Measurements from ENCODE around the gene RAD1.
A peak's percentile ranks its signal among the peaks of the same experiment; 100 is the strongest.
"Not testable (repeated sequence)": the region's sequence is repeated elsewhere in the genome, so short reads cannot be mapped to it uniquely, and the experiment has no call there.

RAD1 gene, protein sequence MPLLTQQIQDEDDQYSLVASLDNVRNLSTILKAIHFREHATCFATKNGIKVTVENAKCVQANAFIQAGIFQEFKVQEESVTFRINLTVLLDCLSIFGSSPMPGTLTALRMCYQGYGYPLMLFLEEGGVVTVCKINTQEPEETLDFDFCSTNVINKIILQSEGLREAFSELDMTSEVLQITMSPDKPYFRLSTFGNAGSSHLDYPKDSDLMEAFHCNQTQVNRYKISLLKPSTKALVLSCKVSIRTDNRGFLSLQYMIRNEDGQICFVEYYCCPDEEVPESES

GRCh38 chr5:34915139-34915855 lies at the start of gene RAD1, which contains the start of gene BRIX1:
RAD1 (minus strand) TSS chr5:34915504; CDS start chr5:34914892, 612 bp downstream.
BRIX1 (plus strand) TSS chr5:34915711; CDS start chr5:34915739, 28 bp downstream.
- peak; percentile 99 for DNase-seq

GRCh38 chr5:34959323-34959722 lies 44.0 kb upstream of the RAD1 start:
- DNase-seq = no peak

DNA sequence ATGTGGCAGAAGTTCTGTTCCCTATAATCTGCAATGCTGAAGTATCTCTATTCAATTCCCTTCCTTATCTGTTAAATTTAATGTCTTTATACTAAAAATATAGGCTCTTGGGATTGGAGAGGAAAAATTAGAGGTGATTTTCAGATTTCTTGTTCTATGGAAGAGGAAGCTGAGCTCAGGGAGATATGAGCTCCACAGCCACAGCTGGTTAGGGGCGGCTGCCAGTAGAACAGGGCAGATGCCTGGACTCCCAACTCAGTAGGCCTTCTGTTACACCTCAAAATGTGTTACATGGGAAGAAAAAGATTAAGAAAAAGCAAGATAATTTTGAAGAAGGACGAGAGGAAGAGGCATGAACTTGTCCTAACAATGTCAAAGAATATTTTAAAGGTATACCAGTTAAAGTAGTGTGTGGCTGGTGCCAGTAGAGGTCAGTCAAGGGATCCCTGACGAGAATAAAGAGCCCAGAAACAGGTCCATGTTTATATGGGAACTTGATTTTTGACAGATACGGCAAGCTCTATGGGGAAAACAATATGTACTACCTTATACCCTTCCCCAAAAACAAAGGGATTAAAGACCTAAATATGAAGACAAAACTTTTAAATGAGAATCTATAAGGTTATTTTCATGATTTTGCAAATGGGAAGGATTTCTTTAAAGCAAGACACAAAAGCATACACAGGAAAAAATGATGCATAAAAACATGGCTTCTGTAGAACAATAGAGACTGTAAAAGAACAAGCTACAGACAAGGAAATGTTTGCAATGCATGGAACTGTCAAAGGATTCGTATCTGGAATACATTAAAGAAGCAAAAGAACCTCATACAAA lies 42.8 kb upstream of the RAD1 start:
- peak; percentile 16 for DNase-seq

DNA sequence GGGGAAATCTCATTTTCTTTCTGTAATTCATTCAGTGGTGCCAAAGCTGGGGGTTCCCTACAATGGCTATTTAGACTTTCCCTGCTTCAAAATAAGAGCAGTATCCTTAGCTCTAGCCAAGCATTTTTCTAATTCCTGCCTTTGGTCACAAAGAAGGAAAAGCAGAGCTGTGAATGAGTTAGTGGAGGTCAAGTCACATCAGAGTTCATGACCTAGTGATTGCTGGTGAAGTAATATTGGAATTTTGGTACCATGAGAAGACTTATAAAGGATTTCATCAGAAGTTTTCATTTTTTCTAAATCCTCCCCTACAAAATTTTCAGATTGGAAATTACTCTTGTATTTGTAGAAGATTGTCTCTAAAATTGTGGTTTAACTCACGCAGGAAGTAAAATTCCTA lies 42.0 kb upstream of the RAD1 start:
- no peak for DNase-seq

- no peak for DNase-seq
These were observed 29.2 kb upstream of the RAD1 start for GRCh38 chr5:34944460-34945047.

DNA sequence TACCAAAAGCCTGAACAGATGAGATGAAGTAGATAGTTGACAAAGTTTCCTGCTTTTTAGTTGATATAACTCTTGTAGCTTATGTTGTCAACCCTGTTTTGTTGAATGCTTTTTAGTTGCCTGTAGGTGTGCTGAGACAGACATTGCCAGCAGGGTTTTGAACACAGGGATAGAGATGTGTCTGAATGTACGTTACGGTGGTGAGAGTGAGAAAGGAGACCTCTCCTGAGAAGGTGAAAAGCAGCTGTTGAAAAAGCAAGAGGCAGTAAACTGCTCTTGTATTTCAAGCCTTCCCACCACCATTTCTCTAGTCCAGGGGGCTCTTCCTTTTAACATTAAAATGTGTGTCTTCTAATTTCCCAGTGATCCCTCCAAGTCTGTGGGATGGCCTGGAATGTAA lies 28.7 kb upstream of the RAD1 start:
- no peak for DNase-seq

- no peak for DNase-seq
These were observed 26.6 kb upstream of the RAD1 start for GRCh38 chr5:34941936-34942335.

DNA sequence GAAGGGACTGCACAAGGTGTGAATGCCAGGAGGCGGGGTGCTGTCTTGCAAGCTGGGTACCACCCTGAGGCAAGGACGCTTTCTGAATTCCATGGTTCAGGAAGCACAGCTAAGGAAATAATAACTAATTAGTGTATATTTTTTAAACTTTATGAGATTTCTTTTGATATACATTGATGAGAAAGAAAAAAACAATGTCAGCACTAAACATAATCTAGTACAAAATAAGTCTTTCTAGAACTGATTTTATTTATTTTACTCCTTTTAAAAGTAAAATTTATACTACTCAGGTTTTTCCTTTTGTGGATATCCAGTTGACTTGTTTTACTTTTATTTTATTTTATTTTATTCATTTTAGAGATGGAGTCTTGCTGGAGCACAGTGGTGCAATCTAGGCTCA lies 17.6 kb upstream of the RAD1 start:
- no peak for DNase-seq

DNA sequence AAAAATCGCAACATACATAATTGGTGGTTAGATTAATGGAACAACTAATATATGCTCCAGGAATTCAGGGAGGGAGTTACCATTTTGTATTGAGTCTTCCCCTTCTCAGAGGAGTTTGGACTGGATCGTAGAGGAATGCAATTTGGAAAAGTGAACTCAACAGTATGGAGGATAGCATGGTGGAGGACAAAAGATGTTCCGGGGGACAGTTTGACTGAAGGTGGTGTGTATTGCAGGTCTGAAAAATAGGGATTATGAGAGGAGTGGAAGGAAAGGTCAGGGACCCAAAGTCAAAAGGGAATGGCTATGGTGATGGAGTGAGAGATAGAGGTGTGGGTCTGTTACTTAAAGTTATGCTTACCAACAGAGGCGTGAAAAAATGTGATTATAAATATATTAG lies 15.6 kb upstream of the RAD1 start:
- DNase-seq = no peak

- DNase-seq = no peak
These were observed 15.1 kb upstream of the RAD1 start for GRCh38 chr5:34930462-34930844.

GRCh38 chr5:34929720-34930461 lies 14.6 kb upstream of the RAD1 start:
- peak; percentile 73 for DNase-seq

DNA sequence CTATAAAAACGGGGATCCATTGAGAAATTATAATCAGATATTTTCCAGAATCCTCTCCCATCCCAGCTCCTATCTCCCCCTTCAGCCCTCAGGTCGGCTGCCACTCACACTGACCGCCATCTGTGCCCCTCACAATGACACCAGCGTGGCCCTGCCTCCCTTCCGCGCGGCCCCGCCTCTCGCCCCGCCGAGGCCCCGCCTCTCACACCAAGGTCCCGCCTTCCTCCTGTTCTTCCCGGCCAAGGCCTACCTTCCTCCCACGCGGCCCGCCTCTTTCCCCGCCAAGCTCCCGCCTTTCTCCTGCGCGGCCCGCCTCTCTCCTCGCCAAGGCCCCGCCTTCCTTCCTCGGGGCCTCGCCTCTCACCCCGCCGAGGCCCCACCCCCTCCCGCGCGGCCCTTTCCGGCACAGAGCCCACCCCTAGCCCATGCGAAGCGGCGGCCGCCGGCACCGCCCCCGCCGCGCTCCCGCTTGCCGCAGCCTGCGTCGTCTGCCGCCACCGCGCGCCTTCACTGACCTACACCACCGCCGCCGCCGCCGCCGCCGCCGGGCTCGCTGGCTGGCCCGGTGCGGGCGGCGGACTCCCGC lies 13.9 kb upstream of the RAD1 start, which contains the start of gene DNAJC21:
DNAJC21 (plus strand) TSS at position 426 of the 586 bp plus-strand sequence. CDS start 261 bp downstream, outside the sequence.
- peak; percentile 99 for DNase-seq

GRCh38 chr5:34928267-34928666 lies 13.0 kb upstream of the RAD1 start:
- DNase-seq = no peak

GRCh38 chr5:34927785-34928184 lies 12.5 kb upstream of the RAD1 start:
- DNase-seq = no peak

- DNase-seq = no peak
These were observed 11.1 kb upstream of the RAD1 start for GRCh38 chr5:34926318-34926888.

- no peak for DNase-seq
These were observed 9.1 kb upstream of the RAD1 start for GRCh38 chr5:34924462-34924765.

- DNase-seq = no peak
These were observed 8.6 kb upstream of the RAD1 start for GRCh38 chr5:34923694-34924461.

- not testable (repeated sequence) for DNase-seq
These were observed 8.0 kb upstream of the RAD1 start for GRCh38 chr5:34923256-34923655.

DNA sequence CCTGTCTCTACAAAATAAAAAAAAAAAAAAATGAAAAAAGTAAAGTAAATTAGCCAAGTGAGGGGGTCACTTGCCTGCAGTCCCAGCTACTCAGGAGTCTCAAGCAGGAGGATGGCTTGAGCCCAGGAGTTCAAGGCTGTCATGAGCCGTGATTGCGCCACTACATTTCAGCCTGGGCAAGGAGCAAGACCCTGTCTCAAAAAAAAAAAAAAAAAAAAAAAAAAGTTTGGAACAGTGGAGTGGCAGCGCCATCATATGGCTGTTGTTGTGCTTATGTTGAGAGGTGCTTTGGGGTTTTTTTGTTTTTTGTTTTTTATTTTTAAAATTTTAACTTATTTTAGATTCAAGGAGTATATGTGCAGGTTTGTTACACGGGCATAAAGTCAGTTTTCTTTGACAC lies 3.8 kb upstream of the RAD1 start:
- DNase-seq = no peak

DNA sequence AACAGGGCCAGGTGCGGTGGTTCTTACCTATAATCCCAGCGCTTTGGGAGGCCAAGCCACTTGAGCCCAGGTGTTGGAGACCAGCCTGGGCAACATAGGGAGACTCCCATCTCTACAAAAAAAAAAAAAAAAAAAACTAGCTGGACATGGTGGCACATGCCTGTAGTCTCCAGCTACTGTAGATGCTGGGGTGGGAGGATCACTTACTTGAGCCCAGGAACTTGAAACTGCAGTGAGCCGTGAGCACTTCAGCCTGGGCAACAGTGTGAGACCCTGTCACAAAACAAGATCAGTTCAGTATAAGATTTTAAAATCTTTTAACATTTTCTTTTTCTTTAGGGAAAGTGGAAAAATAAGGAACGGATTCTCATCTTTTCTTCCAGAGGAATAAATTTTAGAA lies 2.7 kb upstream of the RAD1 start:
- DNase-seq = no peak

DNA sequence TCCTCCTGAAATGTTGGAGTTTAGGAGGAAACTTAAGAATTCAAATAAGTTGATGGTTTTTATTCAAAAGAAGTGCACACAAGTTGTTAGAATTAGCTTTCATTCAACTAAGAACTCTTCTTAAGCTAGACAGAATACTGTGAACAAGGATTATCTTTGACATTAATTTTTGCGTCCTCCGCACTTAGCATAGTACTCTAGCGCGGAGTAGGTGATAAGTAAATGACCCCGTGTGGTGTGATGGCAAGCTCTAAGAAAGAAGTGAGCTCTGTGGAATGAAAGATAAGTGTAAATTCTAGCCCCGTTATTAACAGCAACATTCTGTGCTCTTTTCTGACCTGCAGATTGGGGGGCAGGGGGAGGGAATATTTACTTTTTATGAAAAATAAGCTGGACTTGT lies 1.2 kb upstream of the RAD1 start:
- no peak for DNase-seq

Data from NCI-H446 treated with DMSO at 0.1 percent for 48 hours (cell line).